Mononuclear cell (primary cell): ENCODE data around the gene KAZN. TPM values are rescaled to one million over a fixed set of nuclear protein-coding genes. Genes with fewer than 3 reads are reported as not detected.

ENCODE experiments used
- H3K27me3 ChIP-seq: 2 replicates; pipeline ENCODE4 v1.6.0; 2011; ENCODE audit warnings: low read length, control low read depth; ENCODE audit not compliant: insufficient read depth
- H3K4me1 ChIP-seq: 2 replicates; pipeline ENCODE4 v1.5.1; 2011; ENCODE audit warnings: mild to moderate bottlenecking, low read length, control low read depth; ENCODE audit not compliant: insufficient read depth
- H3K4me3 ChIP-seq: 2 replicates; pipeline ENCODE4 v1.5.1; 2011; ENCODE audit warnings: mild to moderate bottlenecking, low read length, moderate library complexity
- H3K9me3 ChIP-seq: 2 replicates; pipeline ENCODE4 v1.5.1; 2011; ENCODE audit warnings: low read depth, mild to moderate bottlenecking, control low read depth, low read length
- total RNA-seq: library from RNA; depleted of rRNA; stranded (reverse); fragments of >200 nt; gene quantifications from one replicate; pipeline ENCODE4 v1.2.3, GENCODE V29; 2012

KAZN gene
- total RNA-seq, 1 donor: 0.31 TPM

DNA sequence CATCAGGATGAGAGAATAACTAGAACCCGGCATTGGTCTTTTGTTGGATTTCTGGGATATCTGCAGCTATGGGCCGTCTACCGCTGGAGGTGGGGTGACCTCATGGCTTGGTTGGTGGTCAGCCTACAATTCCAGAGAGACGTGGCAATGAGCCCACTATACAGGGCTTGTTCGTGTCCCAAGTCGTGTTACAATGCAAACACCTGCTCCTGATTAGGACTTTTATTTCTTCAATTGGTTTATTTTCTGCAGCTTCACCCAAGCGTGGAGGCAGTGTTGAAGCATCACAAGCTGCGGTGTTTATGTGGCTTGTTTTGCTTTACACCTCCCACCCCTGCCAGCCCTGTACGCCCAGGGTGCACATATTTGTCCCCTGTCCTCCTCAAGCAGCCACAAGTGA, 343.4 kb downstream of the KAZN start:
- H3K27me3 ChIP-seq: no peaks in the 10 kb centered on the region
- H3K9me3 ChIP-seq: no peaks in the 10 kb centered on the region
- H3K4me3 ChIP-seq: no peak overlapping the region
- H3K4me1 ChIP-seq: no peaks in the 10 kb centered on the region

DNA sequence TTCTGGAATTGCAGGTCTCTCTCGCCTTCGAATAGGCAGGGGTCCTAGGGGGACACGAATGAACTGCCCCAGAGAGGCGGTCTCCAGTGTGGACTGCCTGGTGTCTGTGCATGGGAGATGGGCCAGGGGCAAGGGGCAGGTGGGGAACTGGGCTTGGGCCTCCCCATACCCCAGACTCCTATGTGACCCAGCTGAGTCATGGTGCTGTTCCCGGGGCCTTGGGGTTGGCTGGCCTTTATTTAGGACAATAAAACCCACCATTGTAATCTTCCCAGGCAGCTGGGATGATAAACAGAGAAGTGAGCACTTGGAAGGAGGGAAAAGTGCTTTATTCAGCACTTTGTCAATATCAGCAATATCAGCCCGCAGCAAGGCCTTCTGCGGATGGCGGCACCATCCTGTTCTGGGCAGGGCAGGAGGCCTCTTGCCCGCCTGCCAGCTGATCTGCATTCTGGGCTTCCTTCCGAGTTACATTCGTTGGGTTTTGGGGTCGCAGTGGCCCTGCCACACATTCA, 346.0 kb downstream of the KAZN start:
- Histone ChIP-seq H3K27me3 (no peaks in the 10 kb centered on the region), H3K4me1 (no peaks in the 10 kb centered on the region), H3K9me3 (no peaks in the 10 kb centered on the region), H3K4me3 (no peak overlapping the region)

DNA sequence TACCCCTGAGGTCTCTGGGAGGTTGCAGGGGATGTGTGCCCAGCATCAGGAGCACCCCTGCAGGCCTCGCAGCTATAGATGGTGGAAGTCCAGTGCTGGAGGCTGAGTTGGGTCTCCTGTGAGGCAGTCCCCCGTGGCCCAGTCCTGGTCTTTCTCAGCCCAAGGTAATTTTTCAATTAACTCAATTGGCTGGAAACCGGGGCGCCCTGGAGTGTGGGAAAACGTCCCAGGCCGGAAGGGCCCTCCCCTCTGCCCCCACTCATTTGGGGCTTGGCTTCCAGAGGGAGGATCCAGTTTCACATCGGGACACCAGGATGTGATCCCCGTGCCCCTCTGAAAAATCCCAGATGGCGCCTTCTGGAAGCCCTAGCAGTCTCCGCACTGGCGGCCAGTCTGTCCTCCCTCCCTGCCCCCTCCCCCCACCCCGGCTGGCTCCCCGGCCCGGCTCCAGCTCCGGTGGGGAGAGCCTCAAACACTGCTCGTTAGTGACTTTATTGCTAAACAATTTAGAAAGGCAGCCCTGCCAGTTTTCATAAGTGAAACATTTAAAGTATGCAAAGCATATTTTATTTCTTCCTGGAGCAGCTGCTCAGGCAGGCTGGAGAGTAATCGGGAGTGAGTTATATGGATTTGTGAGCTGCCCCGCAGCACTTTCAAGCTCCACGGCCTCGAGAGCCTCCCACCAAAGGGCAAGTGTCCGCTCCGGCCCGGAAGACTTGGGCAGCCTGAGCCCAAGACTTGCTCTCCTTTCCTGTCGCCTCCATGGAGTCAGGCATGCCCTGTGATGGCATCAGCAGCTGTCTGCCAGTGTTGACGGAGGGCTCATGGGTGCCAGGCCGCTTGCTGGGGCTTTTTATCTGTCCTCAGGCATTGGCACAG, 346.9 kb downstream of the KAZN start:
- Histone ChIP-seq H3K4me3 (no peak overlapping the region), H3K9me3 (no peaks in the 10 kb centered on the region), H3K27me3 (no peaks in the 10 kb centered on the region), H3K4me1 (no peaks in the 10 kb centered on the region)

DNA sequence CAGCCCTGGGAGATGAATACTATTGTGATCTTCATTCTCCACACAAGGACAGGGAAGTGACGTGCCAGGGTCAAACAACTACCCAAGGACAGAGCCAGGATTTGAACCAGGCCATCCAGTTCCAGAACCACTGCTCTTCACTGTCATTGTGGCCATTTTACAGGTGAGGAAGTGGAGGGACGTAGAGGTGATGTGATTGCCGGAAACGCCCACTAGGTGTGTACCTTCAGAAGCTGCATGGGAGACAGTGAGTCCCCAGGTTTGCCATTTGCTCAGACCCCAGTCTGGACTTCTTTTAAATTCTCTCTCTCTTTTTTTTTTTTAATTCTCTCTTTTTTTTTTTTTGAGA, 347.5 kb downstream of the KAZN start:
- Histone ChIP-seq H3K9me3 (no peaks in the 10 kb centered on the region), H3K4me3 (no peak overlapping the region), H3K27me3 (no peaks in the 10 kb centered on the region), H3K4me1 (no peaks in the 10 kb centered on the region)

DNA sequence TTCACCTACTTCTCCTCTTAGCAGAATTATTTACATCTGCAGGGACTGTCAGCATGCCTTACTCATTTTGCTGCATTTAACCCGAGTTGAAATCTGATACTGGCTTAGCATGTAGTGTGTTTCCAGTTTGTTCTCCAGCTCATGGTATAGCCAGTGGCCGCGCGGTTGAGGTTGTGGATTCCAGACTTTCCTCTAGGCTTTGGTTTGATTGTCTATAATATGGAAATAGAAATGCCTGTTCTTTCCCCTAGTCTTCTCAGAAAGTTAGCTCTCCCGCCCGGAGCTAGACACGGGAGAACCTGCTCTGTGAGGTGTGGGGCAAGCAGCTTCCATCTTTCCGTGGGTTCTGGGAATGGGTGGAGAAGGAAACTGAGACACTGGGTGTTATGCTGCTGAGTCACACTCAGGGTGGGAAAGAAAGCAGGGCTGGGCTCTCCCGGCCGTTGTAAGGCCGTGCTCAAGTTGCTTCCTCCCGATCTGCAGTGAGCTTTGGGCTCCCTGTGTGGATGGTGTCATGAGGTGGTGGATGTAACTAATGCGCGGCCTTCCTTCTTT, 348.3 kb downstream of the KAZN start:
- no peaks in the 10 kb centered on the region for H3K27me3 ChIP-seq
- H3K4me1 ChIP-seq: no peaks in the 10 kb centered on the region
- H3K4me3 ChIP-seq: no peak overlapping the region
- no peaks in the 10 kb centered on the region for H3K9me3 ChIP-seq

DNA sequence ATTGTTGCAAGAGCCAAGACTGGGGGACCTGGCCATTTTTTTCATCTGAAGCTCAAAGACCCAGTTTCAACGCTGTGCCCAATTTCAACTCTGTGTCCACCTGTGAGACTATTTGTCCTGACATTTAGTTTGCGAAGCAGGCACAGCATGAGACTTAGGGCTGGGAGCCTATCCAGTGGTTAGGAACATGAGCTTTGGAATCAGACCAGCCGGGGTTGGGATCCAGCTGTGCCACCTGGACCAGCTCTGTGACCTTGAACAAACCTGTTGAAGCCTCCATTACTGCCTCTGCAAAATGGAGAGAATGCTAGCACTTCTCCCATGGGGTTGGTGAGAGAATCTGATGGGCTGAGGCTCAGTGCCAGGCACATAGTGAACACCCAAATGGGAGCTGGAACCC, 348.9 kb downstream of the KAZN start:
- no peaks in the 10 kb centered on the region for H3K27me3 ChIP-seq
- no peaks in the 10 kb centered on the region for H3K4me1 ChIP-seq
- H3K9me3 ChIP-seq: no peaks in the 10 kb centered on the region
- no peak overlapping the region for H3K4me3 ChIP-seq

DNA sequence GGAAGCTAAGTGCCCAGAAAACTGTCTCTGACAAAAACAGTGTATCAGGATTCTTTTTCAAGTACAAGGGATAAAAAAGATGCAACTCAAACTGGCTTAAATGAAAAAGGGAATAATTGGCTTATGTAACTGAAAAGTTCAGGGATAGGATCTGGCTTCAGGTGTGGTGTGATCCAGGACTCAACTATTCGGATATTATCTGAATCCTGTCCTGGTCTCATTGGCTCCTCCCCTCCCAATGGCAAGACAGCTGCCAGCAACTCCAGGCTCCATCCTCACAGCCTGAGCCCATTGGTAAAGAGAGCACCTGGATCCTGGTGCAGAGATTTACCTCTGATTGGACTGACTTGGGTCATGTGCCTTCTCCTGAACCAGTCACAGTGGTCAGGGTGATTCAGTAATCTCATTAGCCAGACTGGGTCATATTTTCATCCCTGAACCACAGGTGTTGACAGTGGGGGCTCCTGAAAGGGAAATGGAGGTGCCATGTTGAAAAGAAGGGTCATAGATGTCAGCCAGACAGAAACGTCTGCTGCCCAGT, 349.7 kb downstream of the KAZN start:
- H3K4me3 ChIP-seq: no peak overlapping the region
- no peaks in the 10 kb centered on the region for H3K4me1 ChIP-seq
- H3K9me3 ChIP-seq: no peaks in the 10 kb centered on the region
- H3K27me3 ChIP-seq: no peaks in the 10 kb centered on the region

DNA sequence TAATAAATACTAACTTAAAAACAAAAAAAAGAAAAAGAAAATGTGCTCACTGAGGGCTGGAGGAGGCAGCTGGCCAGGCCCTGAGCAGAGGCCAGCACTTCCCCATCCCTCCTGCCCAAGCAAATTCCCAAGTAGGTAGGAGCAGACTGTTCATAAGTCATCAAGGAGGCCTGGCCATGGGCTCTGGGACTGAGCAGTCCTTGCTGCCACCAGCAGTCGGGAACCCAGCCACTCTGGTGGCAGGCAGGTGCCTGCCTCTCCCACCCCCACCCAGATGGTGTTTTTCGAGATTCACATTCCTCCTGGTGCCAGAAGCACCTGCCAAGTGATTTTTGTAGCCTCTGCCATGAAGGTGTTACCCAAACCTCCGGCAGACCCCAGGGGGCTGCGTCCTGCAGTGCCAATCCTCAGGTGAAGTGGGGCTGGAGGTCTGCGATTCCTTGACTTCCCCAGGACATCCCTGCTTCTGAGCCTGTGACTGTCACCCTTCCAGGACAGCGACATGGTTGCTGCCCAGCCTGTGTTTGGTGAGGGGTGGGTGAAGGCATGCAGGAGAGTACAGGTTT, 350.9 kb downstream of the KAZN start:
- no peaks in the 10 kb centered on the region for H3K4me1 ChIP-seq
- no peaks in the 10 kb centered on the region for H3K27me3 ChIP-seq
- no peak overlapping the region for H3K4me3 ChIP-seq
- H3K9me3 ChIP-seq: no peaks in the 10 kb centered on the region

DNA sequence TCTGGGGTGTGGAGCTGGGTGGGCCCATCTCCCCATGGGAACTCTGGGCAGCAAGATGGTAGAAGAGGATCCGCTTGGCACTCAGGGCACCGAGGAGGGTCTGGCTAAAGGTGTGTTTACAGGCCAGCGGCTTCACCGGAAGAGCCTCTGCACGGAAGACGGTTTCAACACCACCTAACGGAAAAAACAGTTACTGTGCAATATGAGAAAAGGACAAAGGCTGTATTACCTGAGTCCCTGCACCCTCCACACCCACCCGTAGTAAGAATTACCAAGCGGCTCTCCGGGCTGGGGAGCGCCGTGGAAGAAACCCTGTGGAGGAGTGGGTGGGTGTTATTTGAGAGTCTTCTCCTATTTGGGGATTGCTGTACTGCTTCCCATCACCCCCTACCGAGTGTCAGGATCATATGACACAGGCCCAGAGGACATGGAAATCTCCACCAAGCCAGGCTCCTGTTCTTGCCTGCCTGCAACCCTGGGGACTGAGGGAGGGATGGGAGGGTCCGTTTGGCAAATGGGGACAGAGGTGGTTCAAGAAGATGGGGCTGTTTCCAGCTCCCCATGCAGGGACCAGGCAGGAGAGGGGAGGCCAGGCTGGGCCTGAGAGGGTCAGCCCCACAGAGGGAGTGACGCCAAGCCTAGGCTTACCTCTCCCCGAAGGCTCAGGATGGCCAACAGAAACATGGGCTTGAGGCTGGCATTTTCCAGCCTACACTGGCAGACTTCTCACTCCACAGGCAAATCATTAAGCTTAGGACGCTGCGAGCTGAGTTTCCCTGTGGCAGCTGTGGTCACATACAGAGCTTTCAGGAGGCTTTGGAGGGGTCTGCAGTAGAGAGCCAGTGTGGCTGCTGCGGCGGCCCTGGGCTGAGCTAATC, 351.6 kb downstream of the KAZN start:
- Histone ChIP-seq H3K9me3 (no peaks in the 10 kb centered on the region), H3K27me3 (no peaks in the 10 kb centered on the region)

DNA sequence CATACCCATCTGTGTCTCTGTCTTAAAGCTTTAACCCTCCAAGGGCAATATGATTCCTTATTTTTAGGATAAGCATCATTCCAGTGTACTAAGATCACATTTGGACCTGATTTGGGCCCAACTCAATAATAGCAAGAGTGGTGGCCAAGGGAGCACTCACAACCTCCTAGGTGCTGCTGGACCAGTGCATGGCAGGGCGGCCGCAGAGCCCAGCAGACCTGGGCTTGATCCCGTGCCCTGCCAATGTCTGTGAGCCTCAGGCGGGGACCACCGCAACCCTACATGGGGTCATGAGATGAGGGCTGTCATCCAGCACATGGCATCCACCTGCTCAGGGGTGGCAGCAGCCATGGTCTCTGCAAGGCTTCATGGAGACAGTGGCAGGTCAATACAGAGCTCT, 353.3 kb downstream of the KAZN start:
- Histone ChIP-seq H3K27me3 (no peaks in the 10 kb centered on the region), H3K4me1 (no peaks in the 10 kb centered on the region), H3K4me3 (no peak overlapping the region), H3K9me3 (no peaks in the 10 kb centered on the region)

More for the DNA sequence above, 351.6 kb downstream of the KAZN start:
- Histone ChIP-seq H3K4me3 (no peak overlapping the region), H3K4me1 (no peaks in the 10 kb centered on the region)

DNA sequence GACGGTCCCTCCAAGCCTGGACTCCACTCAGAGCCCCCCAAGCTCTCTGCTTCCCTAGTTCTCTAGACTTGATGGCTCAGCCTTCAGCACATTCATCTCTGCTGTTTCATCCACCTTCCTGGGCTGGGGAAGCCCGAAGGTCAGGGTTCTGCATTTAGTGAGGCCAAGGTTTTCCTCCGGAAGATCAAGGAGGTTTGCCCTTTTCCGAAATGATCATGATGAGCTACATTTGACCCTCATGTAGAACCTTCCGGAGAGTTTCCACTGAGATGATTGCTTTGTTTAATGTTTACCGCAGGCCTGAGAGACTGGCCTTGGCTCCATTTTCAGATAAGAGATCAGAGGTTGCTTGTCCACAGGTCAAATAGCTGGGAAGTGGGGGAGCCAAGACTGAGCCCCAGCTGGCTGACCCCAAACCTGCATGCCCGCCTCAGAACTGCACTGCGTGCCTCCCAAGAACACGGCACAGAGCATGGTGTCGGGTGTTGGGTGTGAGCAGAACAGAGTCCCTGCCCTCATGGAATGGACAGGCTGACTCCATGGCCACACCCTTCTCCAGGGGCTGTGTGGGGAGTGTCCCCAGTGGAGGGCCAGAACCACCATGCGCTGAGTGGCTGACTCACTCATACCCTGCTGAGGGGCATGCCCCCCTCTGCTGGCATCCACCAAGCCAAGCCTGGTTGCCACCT, 354.3 kb downstream of the KAZN start:
- no peaks in the 10 kb centered on the region for H3K27me3 ChIP-seq
- no peak overlapping the region for H3K4me3 ChIP-seq
- H3K9me3 ChIP-seq: no peaks in the 10 kb centered on the region
- H3K4me1 ChIP-seq: no peaks in the 10 kb centered on the region

DNA sequence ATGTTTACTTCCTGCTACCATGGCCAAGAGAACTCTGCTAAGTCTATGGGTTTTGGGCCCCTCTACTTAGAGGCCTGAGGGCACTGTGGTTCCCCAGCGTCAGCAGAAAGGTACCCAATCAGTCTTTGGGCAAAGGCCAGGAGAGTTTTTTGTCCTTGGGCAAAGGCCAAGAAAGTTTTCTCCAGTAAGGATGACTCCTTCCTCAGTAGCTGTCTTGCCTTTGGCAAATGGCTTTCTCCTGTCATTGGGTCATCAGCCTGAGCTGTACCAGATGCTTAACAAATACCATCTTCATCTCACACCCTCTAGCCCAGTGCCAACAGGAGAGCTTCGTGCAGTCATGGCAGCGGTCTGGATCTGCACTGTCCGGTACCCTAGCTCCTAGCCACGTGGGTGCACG, 355.7 kb downstream of the KAZN start:
- Histone ChIP-seq H3K27me3 (no peaks in the 10 kb centered on the region), H3K4me3 (no peak overlapping the region), H3K9me3 (no peaks in the 10 kb centered on the region), H3K4me1 (no peaks in the 10 kb centered on the region)

DNA sequence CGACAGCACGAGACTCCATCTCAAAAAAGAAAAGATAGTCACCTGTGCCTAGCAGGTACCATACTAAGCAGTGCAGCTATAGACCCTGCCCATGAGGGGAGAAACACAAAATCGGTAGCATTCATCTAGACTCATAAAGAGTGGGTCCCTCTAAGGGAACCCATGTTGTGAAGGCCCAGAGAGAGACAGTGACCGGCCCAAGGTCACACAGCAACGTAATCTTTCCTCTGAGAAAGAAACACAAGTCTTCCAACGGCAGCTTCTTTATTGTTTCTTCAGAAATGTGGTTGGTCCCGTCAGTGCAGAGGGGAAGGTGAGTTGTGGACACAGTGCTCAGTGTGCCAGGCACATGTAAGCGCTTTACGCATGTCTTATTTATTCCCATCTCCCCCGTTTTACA, 356.4 kb downstream of the KAZN start:
- Histone ChIP-seq H3K27me3 (no peaks in the 10 kb centered on the region), H3K4me1 (no peaks in the 10 kb centered on the region), H3K4me3 (no peak overlapping the region), H3K9me3 (no peaks in the 10 kb centered on the region)

DNA sequence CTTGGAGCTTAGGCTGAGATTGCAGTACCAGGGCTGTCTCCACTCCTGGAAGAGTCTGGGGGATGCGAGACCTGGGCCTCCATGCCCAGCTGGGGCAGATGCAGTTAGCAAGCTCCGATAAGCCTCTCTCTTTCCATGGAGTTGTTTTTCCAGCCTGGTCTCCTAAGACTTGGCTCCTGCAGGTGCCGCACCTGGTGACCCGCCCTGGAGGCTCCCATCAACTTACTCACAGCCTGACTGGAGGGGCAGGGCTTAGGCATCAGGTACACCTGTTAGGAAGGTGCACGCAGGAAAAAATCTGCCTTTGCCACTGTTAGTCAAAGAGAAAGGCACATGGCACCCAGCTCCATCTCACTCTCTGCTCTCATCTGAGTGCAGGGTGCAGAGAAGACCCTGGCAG, 356.9 kb downstream of the KAZN start:
- no peaks in the 10 kb centered on the region for H3K27me3 ChIP-seq
- no peak overlapping the region for H3K4me3 ChIP-seq
- no peaks in the 10 kb centered on the region for H3K9me3 ChIP-seq
- H3K4me1 ChIP-seq: no peaks in the 10 kb centered on the region
